Measurements from ENCODE around the gene RAB7A.
"Not testable (repeated sequence)": the region's sequence is repeated elsewhere in the genome, so short reads cannot be mapped to it uniquely, and the experiment has no call there.

DNA sequence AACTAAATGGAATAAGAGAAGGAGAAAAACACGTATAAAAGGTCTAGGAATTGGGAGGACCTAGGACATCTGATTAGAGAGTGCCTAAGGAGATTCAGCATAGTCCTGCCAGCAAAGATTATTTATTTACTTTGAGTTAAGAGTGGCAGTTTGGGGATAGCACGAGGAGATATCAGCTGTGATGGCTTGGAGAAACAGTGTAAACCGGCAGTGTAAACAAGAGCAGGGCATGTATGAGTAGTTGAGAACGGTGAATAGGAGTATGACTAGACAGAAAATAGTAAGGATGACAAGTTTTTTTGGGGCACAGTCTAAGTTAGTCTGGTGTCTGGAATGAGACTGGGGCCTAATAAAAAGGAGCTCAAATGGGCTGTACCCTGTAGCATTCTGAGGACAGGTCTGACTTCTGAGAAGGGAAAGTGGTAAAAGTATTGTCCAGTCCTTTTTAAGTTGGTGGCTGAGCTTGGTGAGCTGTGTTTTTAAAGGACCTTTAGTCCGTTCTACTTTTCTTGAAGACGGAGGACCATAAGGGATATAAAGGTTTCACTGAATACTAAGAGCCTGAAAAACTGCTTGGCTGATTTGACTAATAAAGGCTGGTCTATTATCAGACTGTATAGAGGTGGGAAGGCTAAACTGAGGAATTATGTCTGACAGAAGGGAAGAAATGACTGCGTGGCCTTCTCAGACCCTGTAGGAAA is 104.1 kb downstream of the RAB7A start:
- TF ChIP-seq EZH2phosphoT487 (IDR thresholded peaks at IDR 0.05): not testable (repeated sequence)
- TF ChIP-seq, protein P1, sequence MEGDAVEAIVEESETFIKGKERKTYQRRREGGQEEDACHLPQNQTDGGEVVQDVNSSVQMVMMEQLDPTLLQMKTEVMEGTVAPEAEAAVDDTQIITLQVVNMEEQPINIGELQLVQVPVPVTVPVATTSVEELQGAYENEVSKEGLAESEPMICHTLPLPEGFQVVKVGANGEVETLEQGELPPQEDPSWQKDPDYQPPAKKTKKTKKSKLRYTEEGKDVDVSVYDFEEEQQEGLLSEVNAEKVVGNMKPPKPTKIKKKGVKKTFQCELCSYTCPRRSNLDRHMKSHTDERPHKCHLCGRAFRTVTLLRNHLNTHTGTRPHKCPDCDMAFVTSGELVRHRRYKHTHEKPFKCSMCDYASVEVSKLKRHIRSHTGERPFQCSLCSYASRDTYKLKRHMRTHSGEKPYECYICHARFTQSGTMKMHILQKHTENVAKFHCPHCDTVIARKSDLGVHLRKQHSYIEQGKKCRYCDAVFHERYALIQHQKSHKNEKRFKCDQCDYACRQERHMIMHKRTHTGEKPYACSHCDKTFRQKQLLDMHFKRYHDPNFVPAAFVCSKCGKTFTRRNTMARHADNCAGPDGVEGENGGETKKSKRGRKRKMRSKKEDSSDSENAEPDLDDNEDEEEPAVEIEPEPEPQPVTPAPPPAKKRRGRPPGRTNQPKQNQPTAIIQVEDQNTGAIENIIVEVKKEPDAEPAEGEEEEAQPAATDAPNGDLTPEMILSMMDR (IDR thresholded peaks at IDR 0.05): not testable (repeated sequence)
